SK-N-MC (cell line): ENCODE measurements around the gene THSD8.

Experiments used
- DNase-seq: peaks from one replicate; pipeline ENCODE4 v3.0.0-alpha.2; 2011; ENCODE audit warnings: low read depth, low spot score
- H3K27ac ChIP-seq: fragments of 200-600 bp; sonication (generic); 2 replicates; pipeline ENCODE4 v1.5.1; 2016; ENCODE audit warnings: mixed run types
- H3K36me3 ChIP-seq: fragments of 200-600 bp; sonication (generic); 2 replicates; pipeline ENCODE4 v1.6.1; 2017; ENCODE audit warnings: antibody characterized with exemption, low read length, mixed read lengths; ENCODE audit not compliant: insufficient read depth
- H3K4me3 ChIP-seq: fragments of 200-600 bp; sonication (generic); 2 replicates; pipeline ENCODE4 v1.5.1; 2016
- H3K9ac ChIP-seq: fragments of 200-600 bp; sonication (generic); 2 replicates; pipeline ENCODE4 v1.8.0; 2017; ENCODE audit warnings: mixed run types, mixed read lengths; ENCODE audit not compliant: insufficient read length
- H3K9me3 ChIP-seq: fragments of 200-600 bp; sonication (generic); 2 replicates; pipeline ENCODE4 v1.6.1; 2017; ENCODE audit warnings: low read depth, mild to moderate bottlenecking, antibody characterized with exemption, low read length, moderate library complexity, mixed read lengths
- EZH2 ChIP-seq: fragments of 200-600 bp; sonication (generic); IDR thresholded peaks from one replicate; pipeline ENCODE4 v1.6.1; 2017; ENCODE audit warnings: antibody characterized with exemption
- FOXP2 ChIP-seq: optimal IDR thresholded peaks from 2 replicates; pipeline ENCODE3; 2011; ENCODE audit warnings: mild to moderate bottlenecking, moderate library complexity; ENCODE audit not compliant: insufficient read depth; ENCODE audit errors: extremely low read length, control extremely low read depth
- POLR2AphosphoS5 ChIP-seq: IDR thresholded peaks from 2 replicates; pipeline ENCODE4 v1.6.1; 2012; ENCODE audit warnings: mild to moderate bottlenecking, low read depth, low read length, borderline replicate concordance

THSD8 gene

GRCh38 chr19:12766051-12766521 is 35.8 kb upstream of the THSD8 start:
- no peaks in the 10 kb centered on the region for H3K9me3 ChIP-seq
- no peak for TF ChIP-seq FOXP2
- no peak for TF ChIP-seq EZH2
- no peak for TF ChIP-seq POLR2AphosphoS5
- no peak for DNase-seq
- no peaks in the 10 kb centered on the region; the same call in 1 of the 2 replicates for H3K36me3 ChIP-seq
- no peak overlapping the region for H3K9ac ChIP-seq
- no peak overlapping the region for H3K27ac ChIP-seq
- H3K4me3 ChIP-seq = peak overlapping the region; percentile 73

- Histone ChIP-seq H3K9me3 (no peaks in the 10 kb centered on the region), H3K36me3 (no peaks in the 10 kb centered on the region; the same call in 1 of the 2 replicates), H3K27ac (no peak overlapping the region), H3K4me3 (no peak overlapping the region), H3K9ac (no peak overlapping the region)
- no peak for DNase-seq
- TF ChIP-seq EZH2 (no peak), FOXP2 (no peak), POLR2AphosphoS5 (no peak)
Observed at GRCh38 chr19:12767150-12767549, 34.7 kb upstream of the THSD8 start.

GRCh38 chr19:12767666-12768065 is 34.2 kb upstream of the THSD8 start:
- Histone ChIP-seq H3K9ac (no peak overlapping the region), H3K27ac (no peak overlapping the region), H3K4me3 (no peak overlapping the region), H3K36me3 (no peaks in the 10 kb centered on the region; the same call in 1 of the 2 replicates), H3K9me3 (no peaks in the 10 kb centered on the region)
- TF ChIP-seq POLR2AphosphoS5 (no peak), FOXP2 (no peak), EZH2 (no peak)
- no peak for DNase-seq

GRCh38 chr19:12769689-12770088 is 32.2 kb upstream of the THSD8 start:
- Histone ChIP-seq H3K9me3 (no peaks in the 10 kb centered on the region), H3K36me3 (no peaks in the 10 kb centered on the region), H3K9ac (no peak overlapping the region), H3K27ac (no peak overlapping the region), H3K4me3 (no peak overlapping the region)
- DNase-seq = no peak
- TF ChIP-seq POLR2AphosphoS5 (no peak), EZH2 (no peak), FOXP2 (no peak)

GRCh38 chr19:12770922-12771321 is 30.9 kb upstream of the THSD8 start:
- no peak for DNase-seq
- no peak overlapping the region for H3K27ac ChIP-seq
- no peaks in the 10 kb centered on the region for H3K9me3 ChIP-seq
- no peaks in the 10 kb centered on the region for H3K36me3 ChIP-seq
- TF ChIP-seq POLR2AphosphoS5 = no peak
- TF ChIP-seq EZH2 = no peak
- no peak for TF ChIP-seq FOXP2
- H3K4me3 ChIP-seq = no peak overlapping the region
- no peak overlapping the region for H3K9ac ChIP-seq

GRCh38 chr19:12772323-12772722 is 29.5 kb upstream of the THSD8 start:
- Histone ChIP-seq H3K36me3 (no peaks in the 10 kb centered on the region), H3K9ac (no peak overlapping the region), H3K4me3 (no peak overlapping the region), H3K9me3 (no peaks in the 10 kb centered on the region), H3K27ac (no peak overlapping the region)
- TF ChIP-seq POLR2AphosphoS5 (no peak), FOXP2 (no peak), EZH2 (no peak)
- no peak for DNase-seq

- no peak for DNase-seq
- no peak for TF ChIP-seq EZH2
- no peak for TF ChIP-seq POLR2AphosphoS5
- no peak for TF ChIP-seq FOXP2
- Histone ChIP-seq H3K36me3 (no peaks in the 10 kb centered on the region), H3K4me3 (no peak overlapping the region), H3K27ac (no peak overlapping the region), H3K9me3 (no peaks in the 10 kb centered on the region), H3K9ac (no peak overlapping the region)
Observed at GRCh38 chr19:12773571-12773970, 28.3 kb upstream of the THSD8 start.

GRCh38 chr19:12774588-12775555 is 27.0 kb upstream of the THSD8 start, which contains the start of gene HOOK2:
Gene HOOK2 (minus strand): TSS chr19:12775552. CDS start chr19:12775449, 103 bp downstream.
- H3K9me3 ChIP-seq = no peaks in the 10 kb centered on the region
- H3K36me3 ChIP-seq = no peaks in the 10 kb centered on the region
- peak within 1 kb of the TSS; percentile 77 for H3K9ac ChIP-seq
- peak within 1 kb of the TSS; percentile 88 for H3K4me3 ChIP-seq
- no peak within 1 kb of the TSS for H3K27ac ChIP-seq
- DNase-seq = no peak
- TF ChIP-seq POLR2AphosphoS5 = peak; percentile 57; the same call in 1 of the 2 replicates
- no peak for TF ChIP-seq EZH2
- no peak for TF ChIP-seq FOXP2
